ENCODE measurements around the gene ZNF584. TPM values are rescaled to one million over a fixed set of nuclear protein-coding genes. Genes with fewer than 3 reads are reported as not detected.

The ZNF584 gene
- total RNA-seq, 4 donors from 2014 or later = 3.4 to 8.3 (median 7.3) TPM

DNA sequence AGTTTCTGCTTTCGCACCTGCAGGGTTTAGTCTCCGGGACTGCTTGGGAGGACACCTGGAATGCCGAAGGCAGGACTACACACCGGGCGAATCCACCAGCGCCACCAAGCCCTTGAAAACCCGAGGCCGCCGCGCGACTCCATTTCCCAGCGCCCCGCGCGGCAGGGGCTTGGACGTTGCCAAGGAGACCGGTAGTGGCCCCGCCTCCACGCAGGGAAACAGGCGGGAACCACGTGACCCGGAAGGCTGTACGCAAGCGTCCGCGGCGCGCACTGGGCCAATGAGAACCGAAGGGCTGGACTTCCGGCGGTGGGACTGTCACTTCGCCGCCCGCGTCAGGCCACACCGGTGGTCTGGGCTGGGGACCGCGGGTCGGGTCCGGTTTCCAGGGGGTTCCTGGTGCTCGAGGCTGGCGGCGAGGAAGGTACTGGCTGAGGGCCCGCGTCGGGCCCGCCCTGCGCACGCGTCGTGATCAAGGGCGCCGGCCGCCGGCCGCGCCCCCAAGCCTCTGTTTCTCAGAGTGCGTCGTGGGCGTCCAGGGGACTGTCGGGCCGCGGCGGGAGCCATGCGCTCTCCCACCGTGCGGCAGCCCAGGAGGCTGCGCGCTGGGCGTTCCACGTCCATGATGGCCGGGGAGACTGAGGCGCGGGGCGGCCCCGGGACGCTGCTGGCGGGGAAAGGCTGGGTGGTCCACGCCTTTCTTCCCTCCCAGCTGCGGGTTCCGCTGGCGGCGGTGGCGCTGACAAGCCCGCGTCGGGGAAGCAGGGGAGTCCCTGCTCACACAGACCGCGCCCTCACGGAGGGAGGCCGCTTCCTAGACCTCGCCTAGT lies 58.5 kb downstream of the ZNF584 start, which contains the start of gene ZNF324:
ZNF324 (plus strand) TSS at position 321 of the 830 bp plus-strand sequence. CDS start 2,106 bp downstream, outside the sequence.
- Histone ChIP-seq H3K27me3 (no peaks in the 10 kb centered on the region), H3K9me3 (no peaks in the 10 kb centered on the region)
- WGBS, 2 donors (ENCODE audit: low coverage in 1 of 2) = 1% methylated on average over 65 of the region's 92 CpGs; no CpG with 5 or more reads in 1 of the 2 donors

More for the DNA sequence above, 58.5 kb downstream of the ZNF584 start, which contains the start of gene ZNF324:
- TF ChIP-seq POLR2A (IDR thresholded peaks at IDR 0.05) (peak; percentile 62), EP300 (IDR thresholded peaks at IDR 0.05; ENCODE audit: low read depth) (no peak), POLR2AphosphoS5 (IDR thresholded peaks at IDR 0.05) (peak; percentile 71 to 83 (median 78))
- TF ChIP-seq, protein P1, sequence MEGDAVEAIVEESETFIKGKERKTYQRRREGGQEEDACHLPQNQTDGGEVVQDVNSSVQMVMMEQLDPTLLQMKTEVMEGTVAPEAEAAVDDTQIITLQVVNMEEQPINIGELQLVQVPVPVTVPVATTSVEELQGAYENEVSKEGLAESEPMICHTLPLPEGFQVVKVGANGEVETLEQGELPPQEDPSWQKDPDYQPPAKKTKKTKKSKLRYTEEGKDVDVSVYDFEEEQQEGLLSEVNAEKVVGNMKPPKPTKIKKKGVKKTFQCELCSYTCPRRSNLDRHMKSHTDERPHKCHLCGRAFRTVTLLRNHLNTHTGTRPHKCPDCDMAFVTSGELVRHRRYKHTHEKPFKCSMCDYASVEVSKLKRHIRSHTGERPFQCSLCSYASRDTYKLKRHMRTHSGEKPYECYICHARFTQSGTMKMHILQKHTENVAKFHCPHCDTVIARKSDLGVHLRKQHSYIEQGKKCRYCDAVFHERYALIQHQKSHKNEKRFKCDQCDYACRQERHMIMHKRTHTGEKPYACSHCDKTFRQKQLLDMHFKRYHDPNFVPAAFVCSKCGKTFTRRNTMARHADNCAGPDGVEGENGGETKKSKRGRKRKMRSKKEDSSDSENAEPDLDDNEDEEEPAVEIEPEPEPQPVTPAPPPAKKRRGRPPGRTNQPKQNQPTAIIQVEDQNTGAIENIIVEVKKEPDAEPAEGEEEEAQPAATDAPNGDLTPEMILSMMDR (IDR thresholded peaks at IDR 0.05) = peak in 1 of 5 experiments; percentile 5
- peak; percentile 99 for DNase-seq
- in situ Hi-C loops (cut with MboI; ENCODE audit: low pct_ligation_motif_present in 1 of 4, low pct_unique_long_range_greater_than_20kb in 1 of 4, low sequenced_read_pairs in 3 of 4) (no loop called here), intact Hi-C loops (cut with DNase I; ENCODE audit: low total_unique reads) (no loop called here)
- H3K36me3 ChIP-seq = peaks cover 0 to 12% (median 4%) of the 10 kb centered on the region in 4 donors
- peaks cover 6 to 15% (median 8%) of the 10 kb centered on the region in 4 donors for H3K4me1 ChIP-seq
- peak within 1 kb of the TSS; percentile 77 to 94 (median 86) for H3K27ac ChIP-seq
- H3K4me3 ChIP-seq = peak within 1 kb of the TSS; percentile 93 to 99 (median 97)

Small RNA genes within 50 kb of the gene (small RNA-seq; reads per million reads assigned to genes)
- gene MIR4754 (0 reads per million in 4 donors), gene RNA5SP473 (0 to 1.1 (median 0.32) reads per million in 4 donors)

Other genes with a start within 250 kb of the ZNF584 start
- gene ZNF274, start 225.6 kb upstream of the ZNF584 start, total RNA-seq = 10 to 100 TPM; 12.5 to 30.8 (median 19.0) TPM
- gene ZNF544, start 179.7 kb upstream of the ZNF584 start, total RNA-seq = 10 to 100 TPM in 3 of 4 donors, 1 to 10 TPM in 1; 8.6 to 62.3 (median 25.1) TPM
- 1 to 10 TPM; 4.6 to 6.6 (median 6.3) TPM for gene ZNF8, start 129.7 kb upstream of the ZNF584 start, total RNA-seq
- gene ERVK3-1, start 103.3 kb upstream of the ZNF584 start, total RNA-seq = 10 to 100 TPM; 13.3 to 58.9 (median 36.2) TPM
- 10 to 100 TPM in 1 of 4 donors, 1 to 10 TPM in 3; 3.0 to 11.6 (median 3.3) TPM for gene ZSCAN22, start 81.7 kb upstream of the ZNF584 start, total RNA-seq
- 10 to 100 TPM in 1 of 4 donors, 1 to 10 TPM in 1, under 1 TPM in 1, not detected in 1; 0.60 to 25.1 (median 3.7) TPM for gene A1BG, start 55.2 kb upstream of the ZNF584 start, total RNA-seq
- gene ZNF497, start 45.9 kb upstream of the ZNF584 start, total RNA-seq = 10 to 100 TPM in 1 of 4 donors, 1 to 10 TPM in 3; 1.3 to 19.3 (median 4.2) TPM
- gene ZNF837, start 27.6 kb upstream of the ZNF584 start, total RNA-seq = 10 to 100 TPM in 1 of 4 donors, 1 to 10 TPM in 3; 3.7 to 10.7 (median 6.1) TPM
- 1,000 to 10,000 TPM in 1 of 4 donors, 100 to 1,000 TPM in 3; 513 to 1,129 (median 743) TPM for gene RPS5, start 21.4 kb upstream of the ZNF584 start, total RNA-seq
- gene RNF225, start 13.0 kb upstream of the ZNF584 start, total RNA-seq = not detected
- 1 to 10 TPM; 3.0 to 5.1 (median 3.5) TPM for gene ZNF132, start 31.5 kb downstream of the ZNF584 start, total RNA-seq
- gene ZNF324B, start 43.0 kb downstream of the ZNF584 start, total RNA-seq = 10 to 100 TPM in 1 of 4 donors, 1 to 10 TPM in 3; 3.0 to 10.6 (median 6.3) TPM
- 10 to 100 TPM in 3 of 4 donors, 1 to 10 TPM in 1; 9.4 to 27.5 (median 24.5) TPM for gene ZNF324, start 58.4 kb downstream of the ZNF584 start, total RNA-seq
- gene ZNF446, start 67.7 kb downstream of the ZNF584 start, total RNA-seq = 10 to 100 TPM in 3 of 4 donors, 1 to 10 TPM in 1; 2.8 to 54.6 (median 18.1) TPM
- 1 to 10 TPM in 3 of 4 donors, not detected in 1; 3.3 to 5.0 (median 4.4) TPM for gene SLC27A5, start 103.3 kb downstream of the ZNF584 start, total RNA-seq
- 10 to 100 TPM; 12.8 to 24.7 (median 18.1) TPM for gene ZBTB45, start 111.2 kb downstream of the ZNF584 start, total RNA-seq
- 100 to 1,000 TPM; 180 to 694 (median 297) TPM for gene TRIM28, start 135.4 kb downstream of the ZNF584 start, total RNA-seq
- gene CHMP2A, start 146.5 kb downstream of the ZNF584 start, total RNA-seq = 100 to 1,000 TPM in 3 of 4 donors, 10 to 100 TPM in 1; 24.7 to 194 (median 141) TPM
- gene UBE2M, start 150.0 kb downstream of the ZNF584 start, total RNA-seq = 10 to 100 TPM; 24.2 to 56.9 (median 26.7) TPM
- 100 to 1,000 TPM in 1 of 4 donors, 10 to 100 TPM in 3; 45.5 to 113 (median 67.1) TPM for gene MZF1, start 164.7 kb downstream of the ZNF584 start, total RNA-seq

All from transverse colon (tissue), 4 donors.